Psoas muscle (tissue), 8 donors: ENCODE measurements around the gene APBB3. TPM values are rescaled to one million over a fixed set of nuclear protein-coding genes. Genes with fewer than 3 reads are reported as not detected.
A peak's percentile ranks its signal among the peaks of the same experiment; 100 is the strongest.

Source experiments
- ATAC-seq, 4 donors: fragments of 200-7000 bp; cut with Tn5 transposase; one replicate each; pipeline ENCODE4 v1.9.1; 2020; ENCODE audit warnings: moderate library complexity in 3 of 4, mild to moderate bottlenecking in 2 of 4
- DNase-seq, 2 donors: peaks; one replicate each; pipeline ENCODE4 v3.0.0-alpha.2; 2020
- H3K27ac ChIP-seq: fragments of 200-600 bp; one replicate; pipeline ENCODE4 v1.8.0; 2022
- H3K27me3 ChIP-seq, 3 donors: fragments of 200-600 bp in 1 of 3; one replicate each; pipeline versions ENCODE4 v1.6.1 to v1.8.0; 2013 to 2022; ENCODE audit warnings: low read length in 2 of 3, mild to moderate bottlenecking in 2 of 3, moderate library complexity in 1 of 3; ENCODE audit not compliant: insufficient read depth in 3 of 3
- H3K36me3 ChIP-seq, 2 donors: fragments of 200-600 bp in 1 of 2; one replicate each; pipeline versions ENCODE4 v1.6.1 to v1.8.0; 2013 to 2022; ENCODE audit warnings: low read depth in 1 of 2, mild to moderate bottlenecking in 1 of 2, moderate library complexity in 1 of 2; ENCODE audit not compliant: insufficient read depth in 1 of 2
- H3K4me1 ChIP-seq: fragments of 200-600 bp; one replicate; pipeline ENCODE4 v1.8.0; 2022
- H3K4me3 ChIP-seq: fragments of 200-600 bp; one replicate; pipeline ENCODE4 v1.8.0; 2022; ENCODE audit warnings: mild to moderate bottlenecking
- H3K9me3 ChIP-seq: fragments of 200-600 bp; one replicate; pipeline ENCODE4 v1.8.0; 2022
- WGBS, 3 donors: extraction: QIAGEN DNeasy Blood & Tissue Kit; methylation state at CpG; one replicate each; pipeline versions ENCODE4 v1.1.6 to v1.1.7; 2013; 5-methylcytosine and 5-hydroxymethylcytosine counted together
- intact Hi-C, 2 donors: fragments of 100-400 bp; cut with DNase I; formaldehyde crosslinking; loops; one replicate each; pipeline versions ENCODE4 v1.11.0 to v1.14.2; 2022
- polyA plus RNA-seq, 3 donors: library from polyadenylated mRNA; stranded (reverse); fragments of 200-250 nt; gene quantifications; one replicate each; pipeline ENCODE4 v1.2.3, GENCODE V29; 2013
- total RNA-seq, 4 donors: library from RNA; stranded (reverse); fragmentation: NEBNext Ultra II Directional in 2 of 4; extraction: Animal tissue kit (Norgen Biotek cat#: 25700) in 2 of 4; gene quantifications; one replicate each; pipeline versions ENCODE4 v1.2.1 to v1.2.4, GENCODE V29; 2021 to 2023
- TF ChIP-seq, protein P1 (sequence below): fragments of 200-600 bp; IDR thresholded peaks from one replicate; pipeline ENCODE4 v1.8.0; 2022; ENCODE audit warnings: antibody characterized with exemption
- donor health status: healthy with polysubstance abuse.
- donor health status: DM: no; HTN: no; CAD: no; lungs with moderate emphysema.
- donor health status: Bipolar disorder and iron deficiency.
- donor health status: healthy.
- donor health status: DM: yes; HTN: yes; CAD: no.
- donor health status: DM: no; HTN: no; CAD: no.
- donor health status: DM: no; HTN: no; CAD: no.
- donor health status: DM: yes; HTN: yes; CAD: no.

The APBB3 gene
- total and polyA plus RNA-seq, 7 donors = 4.3 to 25.4 (median 9.5) TPM

- Histone ChIP-seq H3K27me3 (no peaks in the 10 kb centered on the region), H3K4me1 (peaks cover 66% of the 10 kb centered on the region), H3K27ac (peak overlapping the region; percentile 97), H3K36me3 (peaks cover 7 to 32% of the 10 kb centered on the region in 2 donors), H3K4me3 (peak overlapping the region; percentile 34), H3K9me3 (no peaks in the 10 kb centered on the region)
- WGBS, 3 donors = 6 to 22% (median 8%) methylated on average over 4 of the region's 4 CpGs
- peak in 1 of 2 donors; percentile 70 for DNase-seq
- TF ChIP-seq, protein P1, sequence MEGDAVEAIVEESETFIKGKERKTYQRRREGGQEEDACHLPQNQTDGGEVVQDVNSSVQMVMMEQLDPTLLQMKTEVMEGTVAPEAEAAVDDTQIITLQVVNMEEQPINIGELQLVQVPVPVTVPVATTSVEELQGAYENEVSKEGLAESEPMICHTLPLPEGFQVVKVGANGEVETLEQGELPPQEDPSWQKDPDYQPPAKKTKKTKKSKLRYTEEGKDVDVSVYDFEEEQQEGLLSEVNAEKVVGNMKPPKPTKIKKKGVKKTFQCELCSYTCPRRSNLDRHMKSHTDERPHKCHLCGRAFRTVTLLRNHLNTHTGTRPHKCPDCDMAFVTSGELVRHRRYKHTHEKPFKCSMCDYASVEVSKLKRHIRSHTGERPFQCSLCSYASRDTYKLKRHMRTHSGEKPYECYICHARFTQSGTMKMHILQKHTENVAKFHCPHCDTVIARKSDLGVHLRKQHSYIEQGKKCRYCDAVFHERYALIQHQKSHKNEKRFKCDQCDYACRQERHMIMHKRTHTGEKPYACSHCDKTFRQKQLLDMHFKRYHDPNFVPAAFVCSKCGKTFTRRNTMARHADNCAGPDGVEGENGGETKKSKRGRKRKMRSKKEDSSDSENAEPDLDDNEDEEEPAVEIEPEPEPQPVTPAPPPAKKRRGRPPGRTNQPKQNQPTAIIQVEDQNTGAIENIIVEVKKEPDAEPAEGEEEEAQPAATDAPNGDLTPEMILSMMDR = no peak
- intact Hi-C loops = loop anchor here (5.0 kb wide), 3 partner anchors 68 to 327 kb away; partner anchors contain the start of genes HARS1 (in 1 of the 2), HARS2 (in 1 of the 2) and TMCO6 (in 1 of the 2)
- peak; percentile 27 to 62 (median 42) for ATAC-seq
Measured at GRCh38 chr5:140569197-140569596, 4.8 kb upstream of the APBB3 start.

DNA sequence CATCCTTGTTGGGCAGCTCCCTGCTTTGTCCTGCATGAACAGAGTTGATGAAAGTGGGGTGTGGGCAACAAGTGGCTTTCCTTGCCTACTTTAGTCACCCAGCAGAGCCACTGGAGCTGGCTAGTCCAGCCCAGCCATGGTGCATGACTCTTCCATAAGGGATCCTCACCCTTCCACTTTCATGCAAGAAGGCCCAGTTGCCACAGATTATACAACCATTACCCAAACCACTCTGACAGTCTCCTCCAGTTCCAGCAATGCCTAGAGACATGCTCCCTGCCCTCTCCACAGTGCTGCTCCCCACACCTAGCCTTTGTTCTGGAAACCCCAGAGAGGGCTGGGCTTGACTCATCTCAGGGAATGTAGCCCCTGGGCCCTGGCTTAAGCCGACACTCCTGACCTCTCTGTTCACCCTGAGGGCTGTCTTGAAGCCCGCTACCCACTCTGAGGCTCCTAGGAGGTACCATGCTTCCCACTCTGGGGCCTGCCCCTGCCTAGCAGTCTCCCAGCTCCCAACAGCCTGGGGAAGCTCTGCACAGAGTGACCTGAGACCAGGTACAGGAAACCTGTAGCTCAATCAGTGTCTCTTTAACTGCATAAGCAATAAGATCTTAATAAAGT, 4.2 kb upstream of the APBB3 start:
- DNase-seq (no peak), ATAC-seq (no peak)
- Histone ChIP-seq H3K9me3 (no peaks in the 10 kb centered on the region), H3K4me1 (peaks cover 69% of the 10 kb centered on the region), H3K27ac (peak overlapping the region; percentile 97), H3K36me3 (peaks cover 7 to 32% of the 10 kb centered on the region in 2 donors), H3K27me3 (no peaks in the 10 kb centered on the region), H3K4me3 (peak overlapping the region; percentile 34)
- TF ChIP-seq, protein P1 = no peak
- WGBS, 3 donors = 74 to 97% (median 96%) methylated on average over 2 of the region's 2 CpGs
- intact Hi-C loops = loop anchor here (5.0 kb wide), 3 partner anchors 69 to 326 kb away; partner anchors contain the start of genes HARS1 (in 1 of the 2), HARS2 (in 1 of the 2) and TMCO6 (in 1 of the 2)

- 94 to 96% (median 94%) methylated on average over 13 of the region's 13 CpGs for WGBS, 3 donors
- TF ChIP-seq, protein P1 = no peak
- no peak for ATAC-seq
- no peak for DNase-seq
- peak overlapping the region; percentile 97 for H3K27ac ChIP-seq
- intact Hi-C loops = loop anchor here (5.0 kb wide), 3 partner anchors 69 to 326 kb away; partner anchors contain the start of genes HARS1 (in 1 of the 2), HARS2 (in 1 of the 2) and TMCO6 (in 1 of the 2)
- H3K4me1 ChIP-seq = peaks cover 76% of the 10 kb centered on the region
- H3K36me3 ChIP-seq = peaks cover 7 to 32% of the 10 kb centered on the region in 2 donors
- H3K27me3 ChIP-seq = no peaks in the 10 kb centered on the region
- no peaks in the 10 kb centered on the region for H3K9me3 ChIP-seq
- H3K4me3 ChIP-seq = no peak overlapping the region
Measured at GRCh38 chr5:140567871-140568270, 3.5 kb upstream of the APBB3 start.

- Histone ChIP-seq H3K9me3 (no peaks in the 10 kb centered on the region), H3K4me1 (peaks cover 82% of the 10 kb centered on the region), H3K27ac (peak overlapping the region; percentile 97), H3K4me3 (peak overlapping the region; percentile 12), H3K27me3 (no peaks in the 10 kb centered on the region), H3K36me3 (peaks cover 7 to 32% of the 10 kb centered on the region in 2 donors)
- WGBS, 3 donors = 77 to 87% (median 82%) methylated on average over 22 of the region's 22 CpGs
- ATAC-seq (no peak), DNase-seq (no peak)
- intact Hi-C loops = loop anchor here (5.0 kb wide), 3 partner anchors 70 to 325 kb away; partner anchors contain the start of genes HARS1 (in 1 of the 2), HARS2 (in 1 of the 2) and TMCO6 (in 1 of the 2)
- TF ChIP-seq, protein P1 = no peak
Measured at GRCh38 chr5:140567136-140567818, 2.9 kb upstream of the APBB3 start.
